Lung (tissue), 12 donors: Measurements from ENCODE around the gene CETP. TPM values are rescaled to one million over a fixed set of nuclear protein-coding genes. Genes with fewer than 3 reads are reported as not detected.

Experiments
- ATAC-seq: fragments of 200-7000 bp; cut with Tn5 transposase; one replicate; pipeline ENCODE4 v1.9.1; 2020; ENCODE audit warnings: moderate number of reproducible peaks; ENCODE audit not compliant: insufficient read depth, low FRiP score
- DNase-seq, 3 donors: peaks; one replicate each; pipeline ENCODE4 v3.0.0-alpha.2; 2013 to 2017
- H3K27ac ChIP-seq, 2 donors: one replicate each; pipeline ENCODE4 v1.5.1; 2013; ENCODE audit warnings: mild to moderate bottlenecking in 2 of 2, moderate library complexity in 2 of 2, control low read depth in 1 of 2, inconsistent platforms in 1 of 2, low read depth in 1 of 2, low read length in 1 of 2
- H3K27me3 ChIP-seq, 3 donors: one replicate each; pipeline ENCODE4 v1.5.1; 2013; ENCODE audit warnings: low read length in 2 of 3; ENCODE audit not compliant: control insufficient read depth in 3 of 3, insufficient read depth in 3 of 3
- H3K36me3 ChIP-seq, 4 donors: one replicate each; pipeline ENCODE4 v1.5.1; 2013; ENCODE audit warnings: low read length in 4 of 4, mild to moderate bottlenecking in 1 of 4, moderate library complexity in 1 of 4; ENCODE audit not compliant: control insufficient read depth in 4 of 4, insufficient read depth in 4 of 4
- H3K4me1 ChIP-seq, 5 donors: one replicate each; pipeline ENCODE4 v1.5.1; 2013; ENCODE audit warnings: low read length in 5 of 5, mild to moderate bottlenecking in 2 of 5, moderate library complexity in 1 of 5; ENCODE audit not compliant: control insufficient read depth in 5 of 5, insufficient read depth in 5 of 5
- H3K4me3 ChIP-seq: one replicate; pipeline ENCODE4 v1.5.1; 2013; ENCODE audit warnings: mild to moderate bottlenecking, control low read depth, moderate library complexity
- H3K9ac ChIP-seq, 2 donors: one replicate each; pipeline ENCODE4 v1.5.1; 2013; ENCODE audit warnings: low read length in 2 of 2, control low read depth in 1 of 2; ENCODE audit not compliant: insufficient read depth in 1 of 2
- H3K9me3 ChIP-seq, 4 donors: one replicate each; pipeline ENCODE4 v1.5.1; 2013; ENCODE audit warnings: low read length in 3 of 4, mild to moderate bottlenecking in 1 of 4, moderate library complexity in 1 of 4; ENCODE audit not compliant: control insufficient read depth in 4 of 4, insufficient read depth in 3 of 4
- CTCF ChIP-seq: IDR thresholded peaks from 2 replicates; pipeline ENCODE4 v1.5.1; 2012; ENCODE audit warnings: mild to moderate bottlenecking; ENCODE audit errors: control extremely low read depth, extremely low read depth
- WGBS, 2 donors: extraction: QIAGEN DNeasy Blood & Tissue Kit; methylation state at CpG; one replicate each; pipeline ENCODE4 v1.1.7; 2013; 5-methylcytosine and 5-hydroxymethylcytosine counted together
- polyA plus RNA-seq, 2 donors: library from polyadenylated mRNA; stranded (reverse); fragments of 200-250 nt; gene quantifications; one replicate each; pipeline ENCODE4 v1.2.1, GENCODE V29; 2013
- total RNA-seq, 2 donors: library from RNA; depleted of rRNA in 1 of 2; stranded (reverse); fragments of >200 nt in 1 of 2; gene quantifications; one replicate each; pipeline ENCODE4 v1.2.1, GENCODE V29; 2014 to 2021
- donor health status: control.
- donor health status: control.
- donor health status: Bipolar disorder and iron deficiency.
- donor health status: healthy.
- donor health status: DM: yes; HTN: yes; CAD: no.

Gene CETP
- total and polyA plus RNA-seq, 4 donors = 0.71 to 8.4 (median 0.83) TPM

- H3K9me3 ChIP-seq = no peaks in the 10 kb centered on the region
- no peak for TF ChIP-seq CTCF
- H3K4me3 ChIP-seq = no peak overlapping the region
- DNase-seq (no peak), ATAC-seq (no peak)
- H3K27ac ChIP-seq = no peak overlapping the region
- peaks cover 0 to 2% (median 0%) of the 10 kb centered on the region in 5 donors for H3K4me1 ChIP-seq
- H3K9ac ChIP-seq = no peak overlapping the region
- no peaks in the 10 kb centered on the region for H3K27me3 ChIP-seq
- 90 to 97% methylated on average over 2 of the region's 2 CpGs for WGBS, 2 donors
- peaks cover 0 to 35% (median 5%) of the 10 kb centered on the region in 4 donors for H3K36me3 ChIP-seq
Measured at GRCh38 chr16:57019746-57020145, 58.0 kb downstream of the CETP start.

GRCh38 chr16:57020651-57021050, 58.9 kb downstream of the CETP start:
- H3K4me1 ChIP-seq = no peaks in the 10 kb centered on the region
- no peaks in the 10 kb centered on the region for H3K9me3 ChIP-seq
- H3K9ac ChIP-seq = no peak overlapping the region
- H3K27me3 ChIP-seq = no peaks in the 10 kb centered on the region
- H3K4me3 ChIP-seq = no peak overlapping the region
- no peak for TF ChIP-seq CTCF
- H3K36me3 ChIP-seq = peaks cover 0 to 40% (median 5%) of the 10 kb centered on the region in 4 donors
- DNase-seq = no peak
- no peak for ATAC-seq
- WGBS, 2 donors = 91 to 94% methylated on average over 8 of the region's 8 CpGs
- H3K27ac ChIP-seq = no peak overlapping the region

- H3K9ac ChIP-seq = no peak overlapping the region
- WGBS, 2 donors = 94 to 96% methylated on average over 6 of the region's 6 CpGs
Measured at GRCh38 chr16:57021757-57022156, 60.0 kb downstream of the CETP start.

More at GRCh38 chr16:57021757-57022156, 60.0 kb downstream of the CETP start:
- Histone ChIP-seq H3K4me3 (no peak overlapping the region), H3K36me3 (peaks cover 0 to 44% (median 5%) of the 10 kb centered on the region in 4 donors), H3K4me1 (no peaks in the 10 kb centered on the region), H3K27me3 (no peaks in the 10 kb centered on the region), H3K27ac (no peak overlapping the region), H3K9me3 (no peaks in the 10 kb centered on the region)
- no peak for TF ChIP-seq CTCF
- DNase-seq (no peak), ATAC-seq (no peak)
